Tibial nerve (tissue), 3 donors: Measurements from ENCODE around the gene CSF2.

Experiments
- POLR2A ChIP-seq, 2 donors: fragments of 450-650 bp; IDR thresholded peaks; one replicate each; pipeline ENCODE4 v1.6.1; 2017; ENCODE audit warnings: antibody characterized with exemption in 2 of 2, mild to moderate bottlenecking in 2 of 2, moderate library complexity in 2 of 2
- TF ChIP-seq, protein P1 (sequence below), 5 experiments: fragments of 200-600 bp in 3 of 5; fragments of 450-650 bp in 2 of 5; sonication (generic) in 3 of 5; IDR thresholded peaks; one replicate each; pipeline ENCODE4 v1.5.1; 2016 to 2019; ENCODE audit warnings: antibody characterized with exemption in 5 of 5, mild to moderate bottlenecking in 3 of 5, moderate library complexity in 2 of 5

DNA sequence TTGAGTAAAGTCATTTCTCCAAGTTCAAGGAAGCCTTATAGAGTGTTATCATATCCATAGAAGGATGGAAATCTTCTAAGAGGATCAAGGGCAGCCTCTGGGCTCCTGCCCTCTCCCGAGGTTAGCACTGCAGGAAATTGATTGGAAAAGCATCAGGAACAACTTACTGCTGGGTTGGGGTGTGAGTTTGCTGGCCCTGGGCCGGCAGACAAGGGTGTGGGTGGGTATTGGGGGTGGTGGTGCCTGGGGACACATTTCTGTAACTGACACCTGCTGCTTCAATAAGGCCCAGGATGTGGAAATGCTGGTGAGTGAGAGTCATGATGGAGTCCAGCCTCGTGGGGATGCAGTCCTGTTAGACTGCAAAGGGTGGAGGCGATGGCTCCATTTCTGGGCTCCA is 5.5 kb downstream of the CSF2 start:
- no peak for TF ChIP-seq POLR2A (IDR thresholded peaks at IDR 0.05)
- TF ChIP-seq, protein P1, sequence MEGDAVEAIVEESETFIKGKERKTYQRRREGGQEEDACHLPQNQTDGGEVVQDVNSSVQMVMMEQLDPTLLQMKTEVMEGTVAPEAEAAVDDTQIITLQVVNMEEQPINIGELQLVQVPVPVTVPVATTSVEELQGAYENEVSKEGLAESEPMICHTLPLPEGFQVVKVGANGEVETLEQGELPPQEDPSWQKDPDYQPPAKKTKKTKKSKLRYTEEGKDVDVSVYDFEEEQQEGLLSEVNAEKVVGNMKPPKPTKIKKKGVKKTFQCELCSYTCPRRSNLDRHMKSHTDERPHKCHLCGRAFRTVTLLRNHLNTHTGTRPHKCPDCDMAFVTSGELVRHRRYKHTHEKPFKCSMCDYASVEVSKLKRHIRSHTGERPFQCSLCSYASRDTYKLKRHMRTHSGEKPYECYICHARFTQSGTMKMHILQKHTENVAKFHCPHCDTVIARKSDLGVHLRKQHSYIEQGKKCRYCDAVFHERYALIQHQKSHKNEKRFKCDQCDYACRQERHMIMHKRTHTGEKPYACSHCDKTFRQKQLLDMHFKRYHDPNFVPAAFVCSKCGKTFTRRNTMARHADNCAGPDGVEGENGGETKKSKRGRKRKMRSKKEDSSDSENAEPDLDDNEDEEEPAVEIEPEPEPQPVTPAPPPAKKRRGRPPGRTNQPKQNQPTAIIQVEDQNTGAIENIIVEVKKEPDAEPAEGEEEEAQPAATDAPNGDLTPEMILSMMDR (IDR thresholded peaks at IDR 0.05) = no peak
